Measurements from ENCODE around the gene MRPL40. TPM values are rescaled to one million over a fixed set of nuclear protein-coding genes. Genes with fewer than 3 reads are reported as not detected.

MRPL40 gene
- polyA plus RNA-seq, 1 donor, result 30.8 TPM

DNA sequence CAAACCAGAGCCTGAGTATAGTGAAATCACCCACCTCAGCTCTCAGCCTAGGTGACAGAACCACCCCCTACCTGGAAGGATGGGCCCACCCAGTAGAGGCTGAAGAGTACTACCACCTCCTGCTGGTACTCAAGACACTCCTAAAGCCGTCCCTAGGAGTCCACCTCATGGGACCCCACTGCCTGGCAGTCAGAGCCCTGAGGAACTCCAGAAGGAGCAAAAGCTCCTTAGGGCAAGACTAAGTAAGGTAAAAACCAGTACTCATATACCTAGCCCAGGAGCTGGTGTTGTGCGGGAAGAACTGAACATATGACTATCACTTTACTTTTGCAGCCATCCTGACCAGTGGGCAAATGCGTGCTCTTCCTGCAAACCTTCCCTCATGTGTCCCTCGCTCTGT, 37.1 kb upstream of the MRPL40 start:
- no CpG with 5 or more reads among the region's 4 CpGs for WGBS (ENCODE audit: insufficient coverage, low lambda C conversion rate)
- DNase-seq, result no peak
- Histone ChIP-seq H3K27me3 (ENCODE audit: control insufficient read depth, insufficient read depth, low read length) (no peaks in the 10 kb centered on the region), H3K27ac (ENCODE audit: low read length) (no peak overlapping the region), H3K36me3 (ENCODE audit: control insufficient read depth, insufficient read depth, low read length) (peaks cover 76% of the 10 kb centered on the region), H3K4me3 (ENCODE audit: low read length) (no peak overlapping the region), H3K9me3 (ENCODE audit: control insufficient read depth, low read depth, low read length) (no peaks in the 10 kb centered on the region), H3K4me1 (ENCODE audit: control insufficient read depth, insufficient read depth, low read length) (no peaks in the 10 kb centered on the region)

DNA sequence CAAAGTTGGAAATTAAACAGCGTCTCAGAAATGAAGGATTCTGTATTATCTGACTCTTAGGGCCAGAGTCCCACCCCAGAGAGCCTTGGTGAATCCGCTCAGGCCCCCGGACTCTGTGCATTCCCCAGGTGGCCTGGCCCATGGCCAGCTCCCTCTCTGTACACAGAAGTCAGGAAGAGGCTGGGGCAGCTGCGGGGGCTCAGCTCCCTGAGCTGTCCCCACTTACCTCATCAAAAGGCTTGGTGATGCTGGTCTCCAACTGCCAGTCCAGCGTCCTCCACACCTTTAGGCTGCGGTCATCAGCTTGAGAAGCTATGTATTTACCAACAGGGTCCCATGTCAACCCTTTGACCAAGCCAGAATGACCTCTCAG, 35.8 kb upstream of the MRPL40 start:
- Histone ChIP-seq H3K27me3 (ENCODE audit: control insufficient read depth, insufficient read depth, low read length) (no peaks in the 10 kb centered on the region), H3K36me3 (ENCODE audit: control insufficient read depth, insufficient read depth, low read length) (peaks cover 78% of the 10 kb centered on the region), H3K9me3 (ENCODE audit: control insufficient read depth, low read depth, low read length) (no peaks in the 10 kb centered on the region), H3K4me3 (ENCODE audit: low read length) (no peak overlapping the region), H3K27ac (ENCODE audit: low read length) (no peak overlapping the region), H3K4me1 (ENCODE audit: control insufficient read depth, insufficient read depth, low read length) (no peaks in the 10 kb centered on the region)
- DNase-seq, result no peak
- WGBS (ENCODE audit: insufficient coverage, low lambda C conversion rate), result no CpG with 5 or more reads among the region's 6 CpGs

DNA sequence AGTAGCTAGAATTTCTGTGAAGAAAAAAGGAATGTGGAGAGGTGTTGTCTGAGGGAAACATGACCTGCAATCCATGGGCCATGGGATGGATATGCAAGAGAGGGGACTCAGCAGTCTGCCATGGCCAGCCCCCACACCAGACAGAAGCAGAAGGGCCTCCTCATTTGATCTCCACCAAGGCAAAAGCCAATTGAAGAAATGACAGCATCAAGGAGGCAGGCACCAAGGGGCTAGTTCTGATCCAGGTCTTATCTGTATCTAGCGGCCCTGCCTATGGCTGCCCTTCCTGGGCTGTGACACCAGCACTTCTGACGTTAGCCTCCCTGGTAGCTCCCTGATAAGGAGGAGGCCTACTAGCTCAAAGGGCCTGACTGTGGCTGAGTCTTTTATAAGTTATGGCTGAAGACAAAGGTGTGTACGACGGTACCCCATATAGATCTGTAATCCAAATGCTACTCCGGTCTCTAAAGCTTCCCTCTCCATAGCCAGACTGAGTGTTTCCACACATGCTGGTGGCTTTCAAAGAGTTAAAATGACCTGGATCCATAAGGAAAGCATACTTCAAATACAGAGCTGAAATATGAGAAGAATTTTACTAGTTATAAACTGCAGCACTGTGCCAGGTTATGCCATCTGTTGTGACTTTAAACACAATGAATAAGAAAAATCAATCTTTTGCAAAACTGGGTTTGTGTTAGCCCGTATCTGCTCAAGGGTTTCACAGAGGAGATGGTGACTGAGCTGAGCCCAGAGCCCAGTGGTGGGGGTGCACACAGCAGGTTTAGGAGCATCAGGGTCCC, 35.2 kb upstream of the MRPL40 start:
- Histone ChIP-seq H3K27me3 (ENCODE audit: control insufficient read depth, insufficient read depth, low read length) (no peaks in the 10 kb centered on the region), H3K9me3 (ENCODE audit: control insufficient read depth, low read depth, low read length) (no peaks in the 10 kb centered on the region), H3K36me3 (ENCODE audit: control insufficient read depth, insufficient read depth, low read length) (peaks cover 78% of the 10 kb centered on the region), H3K27ac (ENCODE audit: low read length) (no peak overlapping the region), H3K4me1 (ENCODE audit: control insufficient read depth, insufficient read depth, low read length) (no peaks in the 10 kb centered on the region), H3K4me3 (ENCODE audit: low read length) (no peak overlapping the region)
- WGBS (ENCODE audit: insufficient coverage, low lambda C conversion rate), result no CpG with 5 or more reads among the region's 6 CpGs
- no peak for DNase-seq

DNA sequence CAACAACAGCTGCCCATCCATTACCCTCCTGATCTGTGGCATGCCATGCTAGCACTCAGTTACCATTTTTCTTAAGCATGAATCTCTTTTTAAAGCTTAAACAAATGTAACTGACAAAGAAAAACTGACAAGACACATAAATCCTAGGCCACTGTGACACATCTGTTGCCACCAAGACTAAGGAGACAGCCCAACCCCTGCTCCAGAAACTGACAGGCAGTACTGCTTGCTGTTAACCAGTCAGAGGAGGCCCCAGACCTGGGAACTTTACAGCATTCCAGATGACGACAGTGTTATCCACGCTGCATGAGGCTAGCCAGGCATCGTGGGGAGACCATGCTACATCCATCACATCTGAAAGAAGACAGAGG, 34.6 kb upstream of the MRPL40 start:
- Histone ChIP-seq H3K4me1 (ENCODE audit: control insufficient read depth, insufficient read depth, low read length) (no peaks in the 10 kb centered on the region), H3K4me3 (ENCODE audit: low read length) (no peak overlapping the region), H3K36me3 (ENCODE audit: control insufficient read depth, insufficient read depth, low read length) (peaks cover 75% of the 10 kb centered on the region), H3K9me3 (ENCODE audit: control insufficient read depth, low read depth, low read length) (no peaks in the 10 kb centered on the region), H3K27ac (ENCODE audit: low read length) (no peak overlapping the region), H3K27me3 (ENCODE audit: control insufficient read depth, insufficient read depth, low read length) (no peaks in the 10 kb centered on the region)
- DNase-seq, result no peak
- WGBS (ENCODE audit: insufficient coverage, low lambda C conversion rate), result no CpG with 5 or more reads among the region's 3 CpGs

DNA sequence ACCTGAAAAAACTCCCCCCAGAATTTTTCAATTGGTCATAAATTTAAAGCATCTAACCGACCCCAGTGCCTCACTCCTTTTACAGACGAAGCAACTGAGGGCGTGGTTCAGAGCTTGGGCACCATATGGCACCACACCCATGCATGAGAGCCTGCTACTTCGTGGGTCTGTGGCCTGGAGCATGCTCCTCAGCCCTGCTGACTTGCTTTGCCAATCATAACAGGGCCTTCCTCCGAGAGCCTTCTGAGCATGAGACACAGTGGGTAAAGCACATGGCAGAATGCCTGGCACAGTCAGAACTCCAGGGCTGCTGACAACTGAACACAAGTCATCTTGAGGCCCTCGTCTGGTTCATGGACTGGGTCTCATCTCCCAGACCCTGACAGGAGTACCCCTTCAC, 34.1 kb upstream of the MRPL40 start:
- H3K27me3 ChIP-seq (ENCODE audit: control insufficient read depth, insufficient read depth, low read length), result no peaks in the 10 kb centered on the region
- WGBS (ENCODE audit: insufficient coverage, low lambda C conversion rate), result no CpG with 5 or more reads among the region's 6 CpGs
- DNase-seq, result no peak
- no peaks in the 10 kb centered on the region for H3K9me3 ChIP-seq (ENCODE audit: control insufficient read depth, low read depth, low read length)
- H3K36me3 ChIP-seq (ENCODE audit: control insufficient read depth, insufficient read depth, low read length), result peaks cover 73% of the 10 kb centered on the region
- H3K4me3 ChIP-seq (ENCODE audit: low read length), result no peak overlapping the region
- no peaks in the 10 kb centered on the region for H3K4me1 ChIP-seq (ENCODE audit: control insufficient read depth, insufficient read depth, low read length)
- no peak overlapping the region for H3K27ac ChIP-seq (ENCODE audit: low read length)

DNA sequence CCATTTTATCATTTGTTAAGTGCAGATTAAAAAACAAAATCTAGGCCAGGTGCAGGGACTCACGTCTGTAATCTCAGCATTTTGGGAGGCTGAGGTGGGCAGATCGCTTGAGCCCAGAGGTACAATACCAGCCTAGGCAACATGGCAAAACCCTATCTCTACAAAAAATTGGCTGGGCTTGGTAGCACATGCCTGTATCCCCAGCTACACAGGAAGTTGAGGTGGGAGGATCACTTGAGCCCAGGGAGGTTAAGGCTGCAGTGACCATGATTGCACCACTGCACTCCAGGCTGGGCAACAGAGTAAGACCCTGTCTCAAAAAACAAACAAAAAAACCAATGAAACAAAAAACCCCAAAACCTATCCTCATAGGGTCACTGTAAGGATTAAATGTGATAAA, 33.7 kb upstream of the MRPL40 start:
- WGBS (ENCODE audit: insufficient coverage, low lambda C conversion rate), result no CpG with 5 or more reads among the region's 2 CpGs
- H3K4me1 ChIP-seq (ENCODE audit: control insufficient read depth, insufficient read depth, low read length), result no peaks in the 10 kb centered on the region
- no peak overlapping the region for H3K4me3 ChIP-seq (ENCODE audit: low read length)
- peaks cover 70% of the 10 kb centered on the region for H3K36me3 ChIP-seq (ENCODE audit: control insufficient read depth, insufficient read depth, low read length)
- H3K27ac ChIP-seq (ENCODE audit: low read length), result no peak overlapping the region
- no peaks in the 10 kb centered on the region for H3K9me3 ChIP-seq (ENCODE audit: control insufficient read depth, low read depth, low read length)
- DNase-seq, result no peak
- H3K27me3 ChIP-seq (ENCODE audit: control insufficient read depth, insufficient read depth, low read length), result no peaks in the 10 kb centered on the region

DNA sequence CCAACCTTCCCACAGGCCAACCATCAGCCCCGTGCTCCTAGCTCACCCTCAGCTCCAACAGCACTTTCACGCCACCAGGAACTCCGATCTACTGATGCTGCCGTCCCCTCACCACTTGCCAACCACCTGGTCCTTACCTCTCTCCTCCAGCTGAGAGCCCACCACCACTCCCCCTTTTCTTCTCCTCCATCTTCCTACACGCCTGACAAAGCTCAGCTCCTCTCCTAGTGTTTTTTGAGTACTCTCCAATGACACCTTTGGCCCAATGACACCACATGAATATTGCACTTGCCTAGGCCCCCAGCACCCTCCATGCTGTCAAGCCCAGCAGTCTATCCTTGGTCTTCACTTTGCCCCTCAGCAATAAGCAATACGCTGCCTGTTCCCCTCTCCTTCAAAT, 31.5 kb upstream of the MRPL40 start:
- Histone ChIP-seq H3K36me3 (ENCODE audit: control insufficient read depth, insufficient read depth, low read length) (peaks cover 67% of the 10 kb centered on the region), H3K27me3 (ENCODE audit: control insufficient read depth, insufficient read depth, low read length) (no peaks in the 10 kb centered on the region), H3K4me1 (ENCODE audit: control insufficient read depth, insufficient read depth, low read length) (no peaks in the 10 kb centered on the region), H3K9me3 (ENCODE audit: control insufficient read depth, low read depth, low read length) (no peaks in the 10 kb centered on the region), H3K4me3 (ENCODE audit: low read length) (no peak overlapping the region), H3K27ac (ENCODE audit: low read length) (no peak overlapping the region)
- no peak for DNase-seq
- WGBS (ENCODE audit: insufficient coverage, low lambda C conversion rate), result 89% methylated on average over 3 of the region's 6 CpGs

DNA sequence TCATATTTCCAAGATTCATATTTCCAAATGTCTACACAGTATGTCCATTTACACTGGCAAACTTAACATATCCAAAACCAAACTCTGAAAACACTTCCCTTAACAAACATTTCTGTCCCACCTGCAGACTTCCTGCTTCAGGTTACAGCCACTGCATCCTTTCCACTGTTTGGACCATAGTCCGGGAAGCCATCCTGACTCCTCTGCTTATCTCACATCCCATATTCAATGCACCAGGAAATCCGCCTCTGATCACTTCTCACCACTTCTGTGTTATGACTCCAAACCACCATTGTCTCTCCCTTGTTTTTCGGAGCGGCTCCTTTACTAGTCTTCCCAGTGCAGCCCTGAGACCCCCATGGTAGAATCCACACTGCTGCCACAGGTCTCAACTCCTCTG, 30.9 kb upstream of the MRPL40 start:
- no peak overlapping the region for H3K27ac ChIP-seq (ENCODE audit: low read length)
- no CpG with 5 or more reads among the region's 4 CpGs for WGBS (ENCODE audit: insufficient coverage, low lambda C conversion rate)
- peaks cover 68% of the 10 kb centered on the region for H3K36me3 ChIP-seq (ENCODE audit: control insufficient read depth, insufficient read depth, low read length)
- H3K27me3 ChIP-seq (ENCODE audit: control insufficient read depth, insufficient read depth, low read length), result no peaks in the 10 kb centered on the region
- no peak overlapping the region for H3K4me3 ChIP-seq (ENCODE audit: low read length)
- no peak for DNase-seq
- H3K4me1 ChIP-seq (ENCODE audit: control insufficient read depth, insufficient read depth, low read length), result no peaks in the 10 kb centered on the region
- H3K9me3 ChIP-seq (ENCODE audit: control insufficient read depth, low read depth, low read length), result no peaks in the 10 kb centered on the region

DNA sequence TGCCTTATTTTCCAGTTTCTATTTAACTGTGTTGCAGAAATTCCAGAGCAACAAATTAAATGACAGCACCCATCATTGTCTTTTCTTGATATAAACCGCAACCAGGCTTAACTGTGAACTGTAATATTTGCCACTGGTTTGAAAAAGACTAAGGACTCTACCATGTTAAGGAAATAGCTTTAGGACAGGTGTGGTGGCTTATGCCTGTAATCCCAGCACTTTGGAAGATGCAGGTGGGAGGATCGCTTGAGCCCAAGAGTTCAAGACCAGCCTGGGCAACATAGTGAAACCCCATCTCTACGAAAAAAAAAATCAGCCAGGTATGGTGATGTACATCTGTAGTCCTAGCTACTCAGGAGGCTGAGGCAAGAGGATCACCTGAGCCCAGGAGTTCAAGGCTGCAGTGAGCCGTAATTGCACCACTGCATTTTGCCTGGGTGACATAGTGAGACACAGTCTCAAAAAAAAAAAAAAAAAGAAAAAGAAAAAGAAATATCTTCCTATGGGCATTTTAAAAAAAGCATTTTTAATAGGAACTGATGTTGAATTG, 29.6 kb upstream of the MRPL40 start:
- Histone ChIP-seq H3K27me3 (ENCODE audit: control insufficient read depth, insufficient read depth, low read length) (no peaks in the 10 kb centered on the region), H3K36me3 (ENCODE audit: control insufficient read depth, insufficient read depth, low read length) (peaks cover 66% of the 10 kb centered on the region), H3K4me1 (ENCODE audit: control insufficient read depth, insufficient read depth, low read length) (no peaks in the 10 kb centered on the region), H3K27ac (ENCODE audit: low read length) (no peak overlapping the region), H3K4me3 (ENCODE audit: low read length) (no peak overlapping the region), H3K9me3 (ENCODE audit: control insufficient read depth, low read depth, low read length) (no peaks in the 10 kb centered on the region)
- WGBS (ENCODE audit: insufficient coverage, low lambda C conversion rate), result no CpG with 5 or more reads among the region's 4 CpGs
- no peak for DNase-seq

DNA sequence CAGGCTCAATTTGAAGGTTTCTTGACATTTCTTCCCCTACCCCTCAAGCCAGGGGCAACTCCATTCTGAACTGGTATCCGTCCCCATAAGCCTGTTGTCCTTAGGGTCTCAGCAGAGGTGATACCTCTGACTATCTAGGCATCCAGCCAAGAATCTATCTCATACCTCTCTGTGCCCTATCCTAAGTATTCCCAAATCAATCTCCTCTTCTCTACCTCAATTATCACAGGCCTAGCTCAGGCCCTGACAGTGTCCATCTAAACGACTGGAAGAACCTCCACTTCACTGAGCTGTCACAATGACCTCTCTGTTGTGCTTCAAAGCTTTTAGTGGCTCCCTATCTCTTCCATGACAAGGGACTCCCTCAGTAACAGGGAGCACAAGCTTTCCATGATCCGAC, 27.7 kb upstream of the MRPL40 start:
- H3K27ac ChIP-seq (ENCODE audit: low read length), result no peak overlapping the region
- H3K36me3 ChIP-seq (ENCODE audit: control insufficient read depth, insufficient read depth, low read length), result peaks cover 73% of the 10 kb centered on the region
- no CpG with 5 or more reads among the region's 3 CpGs for WGBS (ENCODE audit: insufficient coverage, low lambda C conversion rate)
- DNase-seq, result no peak
- H3K4me3 ChIP-seq (ENCODE audit: low read length), result no peak overlapping the region
- H3K27me3 ChIP-seq (ENCODE audit: control insufficient read depth, insufficient read depth, low read length), result no peaks in the 10 kb centered on the region
- H3K9me3 ChIP-seq (ENCODE audit: control insufficient read depth, low read depth, low read length), result no peaks in the 10 kb centered on the region
- H3K4me1 ChIP-seq (ENCODE audit: control insufficient read depth, insufficient read depth, low read length), result no peaks in the 10 kb centered on the region

DNA sequence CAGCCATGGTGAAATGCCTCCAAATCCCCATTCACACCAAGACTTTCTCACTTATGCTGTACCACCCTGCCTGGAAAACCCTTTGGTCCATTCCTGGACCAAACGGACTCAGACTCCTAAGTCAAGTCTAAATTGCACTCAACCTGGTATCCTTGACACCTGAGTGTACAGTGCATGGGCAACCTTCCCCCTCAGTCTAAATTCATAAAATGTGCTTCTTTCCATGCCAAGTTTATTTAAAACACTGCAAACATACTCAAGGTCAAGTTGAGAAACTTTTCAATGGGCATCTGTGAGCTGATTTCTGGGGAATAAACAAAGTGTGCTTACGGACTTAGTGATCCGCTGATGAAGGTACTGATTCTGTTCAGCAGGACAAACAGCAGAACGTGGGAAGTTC, 27.2 kb upstream of the MRPL40 start:
- H3K27me3 ChIP-seq (ENCODE audit: control insufficient read depth, insufficient read depth, low read length), result no peaks in the 10 kb centered on the region
- WGBS (ENCODE audit: insufficient coverage, low lambda C conversion rate), result no CpG with 5 or more reads among the region's 4 CpGs
- no peaks in the 10 kb centered on the region for H3K4me1 ChIP-seq (ENCODE audit: control insufficient read depth, insufficient read depth, low read length)
- DNase-seq, result no peak
- no peak overlapping the region for H3K4me3 ChIP-seq (ENCODE audit: low read length)
- H3K27ac ChIP-seq (ENCODE audit: low read length), result no peak overlapping the region
- no peaks in the 10 kb centered on the region for H3K9me3 ChIP-seq (ENCODE audit: control insufficient read depth, low read depth, low read length)
- H3K36me3 ChIP-seq (ENCODE audit: control insufficient read depth, insufficient read depth, low read length), result peaks cover 75% of the 10 kb centered on the region
